Astrocyte of the spinal cord (primary cell): ENCODE measurements around the gene NTNG2.
A peak's percentile ranks its signal among the peaks of the same experiment; 100 is the strongest.

Experiments
- DNase-seq: peaks from one replicate; pipeline ENCODE4 v3.0.0; 2011; ENCODE audit warnings: low read depth, low spot score
- H3K4me3 ChIP-seq: 2 replicates; pipeline ENCODE4 v1.5.1; 2011; ENCODE audit warnings: low read depth, mild to moderate bottlenecking, low read length, moderate library complexity
- CTCF ChIP-seq: IDR thresholded peaks from 2 replicates; pipeline ENCODE4 v1.5.1; 2012; ENCODE audit warnings: low read depth, mild to moderate bottlenecking, low read length, inconsistent platforms
- in situ Hi-C: cut with HindIII; loops from 2 replicates; pipeline ENCODE4 v1.10.0; 2017; ENCODE audit warnings: low sequenced_read_pairs

Gene NTNG2

GRCh38 chr9:132182314-132183091 is 20.6 kb downstream of the NTNG2 start:
- peak; percentile 43 for TF ChIP-seq CTCF
- H3K4me3 ChIP-seq = no peak overlapping the region
- DNase-seq = no peak
- in situ Hi-C loops = no loop called here

- no peak for DNase-seq
- in situ Hi-C loops = no loop called here
- no peak overlapping the region for H3K4me3 ChIP-seq
- TF ChIP-seq CTCF = no peak
Measured at GRCh38 chr9:132183134-132183533, 21.3 kb downstream of the NTNG2 start.

- in situ Hi-C loops = no loop called here
- H3K4me3 ChIP-seq = no peak overlapping the region
- no peak for DNase-seq
- no peak for TF ChIP-seq CTCF
Measured at GRCh38 chr9:132183715-132184114, 21.9 kb downstream of the NTNG2 start.

- no peak overlapping the region for H3K4me3 ChIP-seq
Measured at GRCh38 chr9:132184124-132184523, 22.3 kb downstream of the NTNG2 start.

GRCh38 chr9:132185073-132186009 is 23.5 kb downstream of the NTNG2 start:
- H3K4me3 ChIP-seq = no peak overlapping the region
- no peak for TF ChIP-seq CTCF
- in situ Hi-C loops = no loop called here
- no peak for DNase-seq

More at GRCh38 chr9:132184124-132184523, 22.3 kb downstream of the NTNG2 start:
- in situ Hi-C loops = no loop called here
- DNase-seq = no peak
- no peak for TF ChIP-seq CTCF

- H3K4me3 ChIP-seq = no peak overlapping the region
- no peak for DNase-seq
- in situ Hi-C loops = no loop called here
- TF ChIP-seq CTCF = no peak
Measured at GRCh38 chr9:132187121-132187620, 25.3 kb downstream of the NTNG2 start.
